Adrenal gland (tissue), 5 donors: Measurements from ENCODE around the gene PPP1R1C.

Experiments
- POLR2A ChIP-seq, 2 donors: fragments of 450-650 bp; IDR thresholded peaks; one replicate each; pipeline ENCODE4 v1.6.1; 2017; ENCODE audit warnings: antibody characterized with exemption in 2 of 2, mild to moderate bottlenecking in 2 of 2, moderate library complexity in 1 of 2
- TF ChIP-seq, protein P1 (sequence below), 6 experiments: fragments of 450-650 bp in 4 of 6; fragments of 200-600 bp in 2 of 6; sonication (generic) in 1 of 6; IDR thresholded peaks; 1 replicate in 5 of 6; 2 replicates in 1 of 6; pipeline versions ENCODE4 v1.5.1 to v1.8.0; 2016 to 2021; ENCODE audit warnings: antibody characterized with exemption in 6 of 6, mild to moderate bottlenecking in 2 of 6, moderate library complexity in 1 of 6
- donor health status: DM: no; HTN: no; CAD: no.

- TF ChIP-seq, protein P1, sequence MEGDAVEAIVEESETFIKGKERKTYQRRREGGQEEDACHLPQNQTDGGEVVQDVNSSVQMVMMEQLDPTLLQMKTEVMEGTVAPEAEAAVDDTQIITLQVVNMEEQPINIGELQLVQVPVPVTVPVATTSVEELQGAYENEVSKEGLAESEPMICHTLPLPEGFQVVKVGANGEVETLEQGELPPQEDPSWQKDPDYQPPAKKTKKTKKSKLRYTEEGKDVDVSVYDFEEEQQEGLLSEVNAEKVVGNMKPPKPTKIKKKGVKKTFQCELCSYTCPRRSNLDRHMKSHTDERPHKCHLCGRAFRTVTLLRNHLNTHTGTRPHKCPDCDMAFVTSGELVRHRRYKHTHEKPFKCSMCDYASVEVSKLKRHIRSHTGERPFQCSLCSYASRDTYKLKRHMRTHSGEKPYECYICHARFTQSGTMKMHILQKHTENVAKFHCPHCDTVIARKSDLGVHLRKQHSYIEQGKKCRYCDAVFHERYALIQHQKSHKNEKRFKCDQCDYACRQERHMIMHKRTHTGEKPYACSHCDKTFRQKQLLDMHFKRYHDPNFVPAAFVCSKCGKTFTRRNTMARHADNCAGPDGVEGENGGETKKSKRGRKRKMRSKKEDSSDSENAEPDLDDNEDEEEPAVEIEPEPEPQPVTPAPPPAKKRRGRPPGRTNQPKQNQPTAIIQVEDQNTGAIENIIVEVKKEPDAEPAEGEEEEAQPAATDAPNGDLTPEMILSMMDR (IDR thresholded peaks at IDR 0.05) = no peak
- TF ChIP-seq POLR2A (IDR thresholded peaks at IDR 0.05) = no peak
Measured at GRCh38 chr2:182080493-182080892, 94.8 kb downstream of the PPP1R1C start.
